ENCODE data around the gene NBEAL1.

- no peak for TF ChIP-seq GATA2 (IDR thresholded peaks at IDR 0.05; ENCODE audit: low read depth, low read length)
- TF ChIP-seq GATA3 (IDR thresholded peaks at IDR 0.05; ENCODE audit: low read depth, low read length): no peak
These were observed 8.1 kb downstream of the NBEAL1 start for GRCh38 chr2:203022751-203023150.

Measured in SH-SY5Y (cell line).